ENCODE measurements around the gene GRM1.

The GRM1 gene

DNA sequence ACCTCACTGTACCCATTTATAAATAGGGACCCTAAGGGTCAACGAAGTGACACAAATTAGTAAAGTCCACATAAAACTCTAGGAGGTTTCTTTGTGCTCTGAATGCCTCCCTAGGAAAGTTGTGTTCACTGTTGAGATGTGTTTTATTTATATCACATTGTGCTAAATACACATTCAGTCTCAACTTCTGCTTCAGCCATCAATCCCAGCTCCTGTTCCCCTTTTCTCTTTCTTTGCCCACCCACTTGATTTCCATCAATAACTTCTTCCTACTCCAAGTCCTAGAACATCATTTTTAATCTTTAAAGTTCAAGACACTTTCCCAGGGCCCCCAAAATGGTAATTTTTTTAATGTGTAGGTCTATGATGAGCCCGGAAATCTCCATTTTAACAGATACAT, 306.5 kb downstream of the GRM1 start:
- peak; percentile 24 for DNase-seq (ENCODE audit: low spot score)

DNA sequence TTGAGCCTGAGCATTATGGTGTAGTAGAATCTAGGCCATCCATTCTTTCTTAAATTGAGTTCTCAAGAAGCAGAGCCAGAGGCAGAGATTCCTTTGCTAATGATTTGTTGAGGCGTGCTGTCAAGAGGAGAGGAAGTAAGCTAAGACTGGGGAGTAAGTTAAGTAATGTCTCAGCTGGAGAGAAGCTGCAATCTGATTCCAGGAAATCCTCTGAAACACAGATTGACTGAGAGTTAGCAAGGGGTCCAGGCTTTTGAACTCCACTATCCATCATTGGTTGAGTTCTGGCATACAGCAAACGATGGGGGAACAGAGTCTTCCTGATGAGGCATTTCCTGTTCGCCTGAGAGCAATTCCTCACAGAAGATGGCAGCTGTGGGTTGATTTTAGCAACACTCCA, 307.3 kb downstream of the GRM1 start:
- no peak for DNase-seq (ENCODE audit: low spot score)

GRCh38 chr6:146337376-146337775, 308.5 kb downstream of the GRM1 start:
- DNase-seq (ENCODE audit: low spot score): no peak

DNA sequence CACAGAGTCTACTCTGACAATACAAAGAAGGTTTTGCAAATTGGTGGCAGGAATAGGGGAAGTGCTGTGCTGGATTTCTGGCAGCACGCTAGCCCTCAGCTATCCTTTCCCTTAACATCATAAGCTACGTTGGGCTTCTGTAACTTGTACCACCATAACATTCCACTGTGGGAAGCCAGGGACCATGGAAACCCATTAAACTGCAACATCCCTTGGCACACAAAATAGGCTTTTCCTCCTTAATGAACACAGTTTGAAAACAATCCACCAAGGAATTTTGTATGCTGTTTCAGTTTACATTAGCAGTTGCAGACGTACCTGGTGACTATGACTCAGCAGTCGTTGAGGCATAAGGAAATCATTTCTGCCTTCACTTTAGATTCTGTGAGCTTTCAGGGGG, 310.9 kb downstream of the GRM1 start:
- no peak for DNase-seq (ENCODE audit: low spot score)

DNA sequence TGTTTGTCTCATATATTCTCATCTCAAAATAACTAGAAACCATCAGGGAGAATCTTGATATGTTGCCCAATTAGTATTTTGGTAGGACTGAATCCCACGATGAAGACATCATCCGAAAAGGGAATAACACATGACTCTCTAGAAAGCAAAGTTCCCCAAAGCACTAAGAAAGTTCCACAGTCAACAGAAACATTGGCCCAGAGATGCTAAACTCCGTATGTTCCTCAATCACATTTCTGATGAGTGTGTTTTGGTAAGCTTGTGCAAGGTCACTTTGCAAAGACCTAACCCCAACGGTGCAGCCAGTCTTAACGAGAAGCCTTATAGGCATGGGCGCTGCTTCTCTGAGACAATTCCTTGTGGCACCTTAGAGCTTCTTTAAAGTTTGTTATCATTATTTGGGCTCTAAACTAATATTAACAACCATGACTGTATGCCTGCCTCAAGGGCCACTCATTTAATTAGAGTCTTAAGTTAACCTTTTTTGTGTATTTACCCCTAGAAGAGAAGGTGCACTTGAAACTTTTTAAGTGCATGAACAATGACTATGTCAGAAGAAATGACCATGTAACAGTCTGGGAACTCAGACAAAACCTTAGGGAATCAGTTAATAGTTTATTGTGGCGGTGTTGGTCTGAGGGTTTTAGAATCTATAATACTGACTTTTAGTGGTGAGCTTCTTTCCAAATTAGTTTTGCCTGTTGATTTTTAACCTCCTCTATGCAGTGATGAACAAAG, 312.8 kb downstream of the GRM1 start:
- peak; percentile 63 for DNase-seq (ENCODE audit: low spot score)

DNA sequence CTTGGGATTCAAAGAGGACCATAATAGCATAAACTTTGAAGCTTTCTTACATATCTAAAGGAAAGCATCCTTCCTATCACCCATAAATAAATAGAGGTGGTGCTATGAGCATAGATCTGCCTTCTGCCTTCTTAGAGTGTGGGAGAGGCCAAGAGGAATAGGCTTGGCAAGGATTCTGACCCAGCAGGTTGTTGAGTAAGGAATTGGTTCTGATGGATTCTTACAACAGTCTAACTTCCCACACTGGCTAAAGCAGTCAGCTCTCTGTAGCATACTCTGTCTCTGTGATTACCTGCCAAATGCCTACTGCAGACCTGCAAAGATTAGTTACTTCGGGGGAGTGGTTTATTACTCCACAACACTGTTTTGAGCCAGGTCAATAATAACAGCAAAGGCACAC, 316.7 kb downstream of the GRM1 start:
- DNase-seq (ENCODE audit: low spot score): no peak

GRCh38 chr6:146347090-146347489, 318.2 kb downstream of the GRM1 start:
- DNase-seq (ENCODE audit: low spot score): no peak

GRCh38 chr6:146347690-146348089, 318.8 kb downstream of the GRM1 start:
- no peak for DNase-seq (ENCODE audit: low spot score)

GRCh38 chr6:146351018-146351417, 322.2 kb downstream of the GRM1 start:
- DNase-seq (ENCODE audit: low spot score): no peak

DNA sequence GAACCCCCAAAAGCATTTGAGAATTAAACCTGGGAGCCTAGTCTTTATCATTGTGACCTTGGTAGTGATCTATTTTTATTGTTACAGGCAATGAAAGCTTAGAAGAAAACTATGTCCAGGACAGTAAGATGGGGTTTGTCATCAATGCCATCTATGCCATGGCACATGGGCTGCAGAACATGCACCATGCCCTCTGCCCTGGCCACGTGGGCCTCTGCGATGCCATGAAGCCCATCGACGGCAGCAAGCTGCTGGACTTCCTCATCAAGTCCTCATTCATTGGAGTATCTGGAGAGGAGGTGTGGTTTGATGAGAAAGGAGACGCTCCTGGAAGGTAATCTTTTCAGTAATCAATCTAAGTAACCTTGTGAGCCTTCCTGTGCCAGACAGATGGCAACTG, 323.3 kb downstream of the GRM1 start:
- DNase-seq (ENCODE audit: low spot score): no peak

DNA sequence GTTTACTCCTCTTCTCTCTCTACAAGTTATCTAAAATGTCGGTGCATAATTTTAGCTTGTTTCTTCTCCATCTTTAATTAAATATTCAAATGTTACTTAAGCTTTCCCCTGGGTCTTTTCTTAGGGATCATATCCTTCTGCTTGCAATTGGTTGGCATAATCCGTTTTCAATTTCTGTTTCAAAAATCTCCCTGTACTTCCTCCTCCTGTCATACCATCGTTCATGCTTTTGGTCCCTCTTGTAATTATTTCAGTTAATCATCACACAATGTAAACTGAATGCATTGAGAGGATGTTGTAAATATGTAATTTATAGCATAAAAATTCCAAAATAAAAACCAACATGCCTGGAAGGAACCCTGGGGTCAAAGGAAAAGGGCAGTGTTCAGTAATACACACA, 325.6 kb downstream of the GRM1 start:
- no peak for DNase-seq (ENCODE audit: low spot score)

GRCh38 chr6:146355521-146356100, 326.7 kb downstream of the GRM1 start:
- no peak for DNase-seq (ENCODE audit: low spot score)

GRCh38 chr6:146357578-146358430, 328.9 kb downstream of the GRM1 start:
- peak; percentile 39 for DNase-seq (ENCODE audit: low spot score)

- no peak for DNase-seq (ENCODE audit: low spot score)
Measured at GRCh38 chr6:146358431-146359046, 329.7 kb downstream of the GRM1 start.

DNA sequence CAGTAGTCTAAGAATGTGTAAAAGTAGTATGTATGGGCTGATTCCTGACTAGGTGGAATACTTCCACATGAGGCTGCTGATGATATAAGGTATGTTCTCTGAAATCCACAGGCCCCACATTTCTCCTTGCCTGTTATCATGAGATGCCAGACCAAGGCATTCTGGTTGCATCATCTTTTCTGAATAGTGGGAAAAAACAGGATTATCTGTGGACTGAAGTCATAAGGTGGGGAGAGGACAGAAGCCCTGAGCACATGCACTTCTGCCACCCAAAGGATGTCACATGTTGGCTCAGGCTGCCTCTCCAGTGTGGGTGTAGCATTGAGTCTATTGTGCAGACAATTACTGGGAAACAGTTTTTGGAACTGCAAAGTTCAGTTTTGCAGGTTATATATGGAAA, 330.3 kb downstream of the GRM1 start:
- DNase-seq (ENCODE audit: low spot score): no peak

GRCh38 chr6:146361128-146361924, 332.5 kb downstream of the GRM1 start:
- no peak for DNase-seq (ENCODE audit: low spot score)

- DNase-seq (ENCODE audit: low spot score): no peak
Measured at GRCh38 chr6:146363838-146364607, 335.2 kb downstream of the GRM1 start.

- DNase-seq (ENCODE audit: low spot score): no peak
Measured at GRCh38 chr6:146364816-146365594, 336.1 kb downstream of the GRM1 start.

GRCh38 chr6:146367061-146367460, 338.2 kb downstream of the GRM1 start:
- no peak for DNase-seq (ENCODE audit: low spot score)

DNA sequence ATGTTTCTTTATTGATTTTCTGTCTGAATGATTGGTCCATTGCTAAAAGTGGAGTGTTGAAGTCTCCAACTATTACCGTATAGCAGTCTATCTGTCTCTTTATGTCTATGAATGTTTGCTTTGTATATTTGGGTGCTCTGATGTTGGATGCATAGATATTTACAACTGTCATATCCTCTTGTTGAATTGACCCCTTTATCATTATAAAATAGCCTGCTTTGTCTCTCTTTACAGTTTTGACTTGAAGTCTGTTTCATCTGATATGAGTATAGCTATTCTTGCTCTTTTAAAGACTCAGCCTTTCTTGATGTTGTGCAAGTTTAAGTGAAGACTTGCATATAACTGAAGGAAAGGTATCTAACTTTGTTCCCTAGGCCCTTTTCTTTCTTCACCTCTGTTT, 341.0 kb downstream of the GRM1 start:
- no peak for DNase-seq (ENCODE audit: low spot score)
